Ureter (tissue), 1 donor: ENCODE measurements around the gene CDH4. TPM values are rescaled to one million over a fixed set of nuclear protein-coding genes. Genes with fewer than 3 reads are reported as not detected.
A peak's percentile ranks its signal among the peaks of the same experiment; 100 is the strongest.
"Not testable (repeated sequence)": the region's sequence is repeated elsewhere in the genome, so short reads cannot be mapped to it uniquely, and the experiment has no call there.

Source experiments
- DNase-seq: peaks from one replicate; pipeline ENCODE4 v3.0.0-alpha.2; 2020; ENCODE audit warnings: low spot score
- total RNA-seq: library from RNA; stranded (reverse); gene quantifications from one replicate; pipeline ENCODE4 v1.2.4, GENCODE V29; 2023
- donor health status: DM: yes; HTN: yes; CAD: no.

CDH4 gene
- total RNA-seq, 1 donor from 2014 or later: 0.26 TPM

GRCh38 chr20:61385731-61386130 is 133.7 kb downstream of the CDH4 start:
- no peak for DNase-seq

- peak; percentile 64 for DNase-seq
These were observed 135.3 kb downstream of the CDH4 start for GRCh38 chr20:61387204-61387953.

GRCh38 chr20:61387954-61388348 is 135.9 kb downstream of the CDH4 start:
- DNase-seq: no peak

- DNase-seq: no peak
These were observed 137.0 kb downstream of the CDH4 start for GRCh38 chr20:61389077-61389476.

GRCh38 chr20:61391185-61391584 is 139.1 kb downstream of the CDH4 start:
- DNase-seq: no peak

- no peak for DNase-seq
These were observed 139.9 kb downstream of the CDH4 start for GRCh38 chr20:61391812-61392520.

GRCh38 chr20:61394088-61394799 is 142.2 kb downstream of the CDH4 start:
- DNase-seq: no peak

- no peak for DNase-seq
These were observed 144.3 kb downstream of the CDH4 start for GRCh38 chr20:61396262-61396848.

- no peak for DNase-seq
These were observed 145.1 kb downstream of the CDH4 start for GRCh38 chr20:61397146-61397545.

- DNase-seq: no peak
These were observed 145.7 kb downstream of the CDH4 start for GRCh38 chr20:61397790-61398189.

GRCh38 chr20:61399433-61399832 is 147.4 kb downstream of the CDH4 start:
- no peak for DNase-seq

GRCh38 chr20:61400499-61400898 is 148.4 kb downstream of the CDH4 start:
- DNase-seq: no peak

- DNase-seq: no peak
These were observed 152.2 kb downstream of the CDH4 start for GRCh38 chr20:61404303-61404702.

- DNase-seq: no peak
These were observed 152.9 kb downstream of the CDH4 start for GRCh38 chr20:61405007-61405406.

- DNase-seq: not testable (repeated sequence)
These were observed 154.7 kb downstream of the CDH4 start for GRCh38 chr20:61406773-61407172.

- no peak for DNase-seq
These were observed 155.5 kb downstream of the CDH4 start for GRCh38 chr20:61407561-61407960.

GRCh38 chr20:61408951-61409740 is 157.1 kb downstream of the CDH4 start:
- DNase-seq: no peak

GRCh38 chr20:61411743-61412142 is 159.7 kb downstream of the CDH4 start:
- no peak for DNase-seq

GRCh38 chr20:61413752-61414151 is 161.7 kb downstream of the CDH4 start:
- no peak for DNase-seq

GRCh38 chr20:61414455-61414991 is 162.5 kb downstream of the CDH4 start:
- DNase-seq: no peak

- no peak for DNase-seq
These were observed 164.5 kb downstream of the CDH4 start for GRCh38 chr20:61416546-61416945.
